HepG2 (cell line): ENCODE data around the gene IFT172. TPM values are rescaled to one million over a fixed set of nuclear protein-coding genes. Genes with fewer than 3 reads are reported as not detected.
A peak's percentile ranks its signal among the peaks of the same experiment; 100 is the strongest.

Source experiments
- ARID5B ChIP-seq: IDR thresholded peaks from 2 replicates; pipeline ENCODE4 v1.4.0; 2020; ENCODE audit warnings: mild to moderate bottlenecking, missing genetic modification reagents
- E2F1 ChIP-seq: sonication (generic); formaldehyde crosslinking; IDR thresholded peaks from 2 replicates; pipeline ENCODE4 v1.5.0; 2020; ENCODE audit warnings: missing genetic modification reagents
- ELF3 ChIP-seq: IDR thresholded peaks from 2 replicates; pipeline ENCODE4 v1.6.1; 2016; ENCODE audit warnings: missing genetic modification reagents, missing compliant biosample characterization
- FOXP4 ChIP-seq: sonication (generic); formaldehyde crosslinking; IDR thresholded peaks from 2 replicates; pipeline ENCODE4 v1.4.0; 2020; ENCODE audit warnings: missing genetic modification reagents
- KDM5B ChIP-seq: sonication (generic); formaldehyde crosslinking; IDR thresholded peaks from 2 replicates; pipeline ENCODE4 v1.4.0; 2020; ENCODE audit warnings: missing genetic modification reagents, mild to moderate bottlenecking, borderline replicate concordance
- MEIS1 ChIP-seq: sonication (generic); formaldehyde crosslinking; IDR thresholded peaks from 2 replicates; pipeline ENCODE4 v1.9.0; 2021; ENCODE audit warnings: mild to moderate bottlenecking, missing genetic modification reagents, moderate library complexity, borderline replicate concordance
- NFE2L2 ChIP-seq: fragments of 150-350 bp; IDR thresholded peaks from 2 replicates; pipeline ENCODE4 v1.6.1; 2014; ENCODE audit warnings: low read length
- ONECUT2 ChIP-seq: sonication (generic); formaldehyde crosslinking; IDR thresholded peaks from 2 replicates; pipeline ENCODE4 v1.4.0; 2020; ENCODE audit warnings: missing genetic modification reagents
- SP4 ChIP-seq: sonication (generic); formaldehyde crosslinking; IDR thresholded peaks from 2 replicates; pipeline ENCODE4 v1.8.1; 2023; ENCODE audit warnings: mild to moderate bottlenecking, missing genetic modification reagents
- THRA ChIP-seq: sonication (generic); formaldehyde crosslinking; IDR thresholded peaks from 2 replicates; pipeline ENCODE4 v1.4.0; 2020; ENCODE audit warnings: missing genetic modification reagents, borderline replicate concordance
- ZBTB26 ChIP-seq: IDR thresholded peaks from 2 replicates; pipeline ENCODE4 v1.6.1; 2016; ENCODE audit warnings: missing compliant biosample characterization, missing genetic modification reagents, borderline replicate concordance
- ZNF160 ChIP-seq: sonication (generic); formaldehyde crosslinking; IDR thresholded peaks from 2 replicates; pipeline ENCODE4 v1.8.0; 2022; ENCODE audit warnings: mild to moderate bottlenecking, inconsistent platforms, missing genetic modification reagents
- ZNF547 ChIP-seq: sonication (generic); formaldehyde crosslinking; IDR thresholded peaks from 2 replicates; pipeline ENCODE4 v1.5.1; 2020; ENCODE audit warnings: mild to moderate bottlenecking, missing genetic modification reagents
- ZNF550 ChIP-seq: sonication (generic); formaldehyde crosslinking; IDR thresholded peaks from 2 replicates; pipeline ENCODE4 v1.4.0; 2020; ENCODE audit warnings: mild to moderate bottlenecking, missing genetic modification reagents, borderline replicate concordance
- ZNF557 ChIP-seq: sonication (generic); formaldehyde crosslinking; IDR thresholded peaks from 2 replicates; pipeline ENCODE4 v1.4.0; 2020; ENCODE audit warnings: missing genetic modification reagents
- ZNF644 ChIP-seq: IDR thresholded peaks from 2 replicates; pipeline ENCODE4 v1.6.1; 2016; ENCODE audit warnings: low read depth
- ZNF691 ChIP-seq: sonication (generic); formaldehyde crosslinking; IDR thresholded peaks from 2 replicates; pipeline ENCODE4 v1.4.0; 2020; ENCODE audit warnings: missing genetic modification reagents, low read depth, mild to moderate bottlenecking, borderline replicate concordance
- ZNF792 ChIP-seq: IDR thresholded peaks from 2 replicates; pipeline ENCODE4 v1.6.1; 2016
- polyA plus RNA-seq, 8 experiments: library from polyadenylated mRNA; depleted of rRNA in 3 of 8; stranded (reverse) in 7 of 8; unstranded in 1 of 8; fragments of >200 nt; fragmentation: Illumina TruSeq in 4 of 8; extraction: Trizol in 4 of 8; gene quantifications; 2 replicates each; pipeline versions ENCODE4 v1.2.1 to v1.2.3, GENCODE V29; 2011 to 2016; ENCODE audit warnings: low read depth in 4 of 8, missing spikeins in 1 of 8, mixed read lengths in 1 of 8; ENCODE audit not compliant: insufficient read depth in 1 of 8
- total RNA-seq, 5 experiments: library from RNA; depleted of rRNA; stranded (reverse); fragments of >200 nt; fragmentation: Illumina TruSeq; extraction: Trizol; gene quantifications; 2 replicates each; pipeline ENCODE4 v1.2.3, GENCODE V29; 2016; ENCODE audit warnings: low read depth in 1 of 5

IFT172 gene
- total and polyA plus RNA-seq, 2 of the 13 experiments (the other 11 are each of a cell fraction or from before 2014, with no cell fraction given): 21.6 to 35.7 TPM

GRCh38 chr2:27428213-27428977 lies 61.1 kb downstream of the IFT172 start, which contains the start of gene NRBP1 (continued):
- TF ChIP-seq ZNF557 (CRISPR knock-in tag) (0 out of 2 replicates have a peak, but pooled peaks have one; percentile 61), ZNF550 (CRISPR knock-in tag) (peak; percentile 86; the same call in 1 of the 2 replicates), ELF3 (CRISPR knock-in tag) (peak; percentile 44; the same call in 1 of the 2 replicates), ZNF644 (CRISPR knock-in tag) (peak; percentile 53), ZNF160 (no peak; the same call in 1 of the 2 replicates), ARID5B (CRISPR knock-in tag) (peak; percentile 63), NFE2L2 (no peak), ONECUT2 (CRISPR knock-in tag) (no peak), FOXP4 (no peak; the same call in 1 of the 2 replicates), THRA (CRISPR knock-in tag) (peak; percentile 59; the same call in 1 of the 2 replicates), ZBTB26 (peak; percentile 37; the same call in 1 of the 2 replicates), ZNF792 (CRISPR knock-in tag) (peak; percentile 9; the same call in 1 of the 2 replicates), KDM5B (peak; percentile 94), ZNF691 (CRISPR knock-in tag) (peak; percentile 31; the same call in 1 of the 2 replicates), ZNF547 (CRISPR knock-in tag) (peak; percentile 79), MEIS1 (CRISPR knock-in tag) (peak; percentile 46; the same call in 1 of the 2 replicates), E2F1 (CRISPR knock-in tag) (no peak; the same call in 1 of the 2 replicates), SP4 (CRISPR knock-in tag) (peak; percentile 96)
